ENCODE measurements around the gene DQX1.

- no peak for TF ChIP-seq CTCF (IDR thresholded peaks at IDR 0.05; ENCODE audit: low read depth, low read length)
- TF ChIP-seq POLR2A (IDR thresholded peaks at IDR 0.05; ENCODE audit: extremely low read depth, insufficient read length) = no peak
- TF ChIP-seq MYC (IDR thresholded peaks at IDR 0.05; ENCODE audit: low read depth, low read length) = no peak
These were observed 43.7 kb upstream of the DQX1 start for GRCh38 chr2:74569686-74570085.

Measured in NB4 (cell line).